Central memory CD4-positive, alpha-beta T cell (primary cell): ENCODE results near the gene DOHH.
"Not testable (repeated sequence)": the region's sequence is repeated elsewhere in the genome, so short reads cannot be mapped to it uniquely, and the experiment has no call there.

Experiments used
- DNase-seq: peaks from one replicate; pipeline ENCODE4 v3.0.0; 2022

Gene DOHH

DNA sequence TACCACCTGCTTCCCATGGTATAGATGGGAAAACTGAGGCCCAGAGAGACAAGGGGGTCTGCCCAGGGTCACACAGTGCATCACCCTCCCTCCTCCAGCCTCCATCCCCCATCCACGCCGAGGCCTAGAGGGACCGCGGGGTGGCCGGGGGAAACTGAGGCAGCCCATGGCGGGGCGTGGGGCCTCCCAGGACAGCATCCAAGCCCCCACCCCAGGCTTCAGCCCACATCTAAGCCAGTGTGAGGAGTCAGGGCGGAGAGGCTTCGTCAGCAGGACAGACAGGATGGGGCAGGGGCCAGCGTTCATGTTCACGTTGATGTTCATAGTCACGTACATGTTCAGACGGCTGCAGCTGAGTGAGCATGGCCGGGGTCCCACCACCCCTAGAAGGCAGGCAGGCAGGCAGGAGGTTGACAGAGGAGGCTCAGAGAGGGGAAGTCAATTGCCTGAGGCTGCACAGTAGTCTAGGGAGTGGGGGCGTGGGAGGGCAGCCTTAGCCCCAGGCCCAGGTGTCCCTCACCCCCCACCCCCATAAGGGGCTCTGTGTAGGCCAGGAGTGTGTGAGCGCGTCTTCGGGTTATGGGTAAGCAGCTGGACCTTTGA lies 43.4 kb downstream of the DOHH start:
- DNase-seq: no peak

DNA sequence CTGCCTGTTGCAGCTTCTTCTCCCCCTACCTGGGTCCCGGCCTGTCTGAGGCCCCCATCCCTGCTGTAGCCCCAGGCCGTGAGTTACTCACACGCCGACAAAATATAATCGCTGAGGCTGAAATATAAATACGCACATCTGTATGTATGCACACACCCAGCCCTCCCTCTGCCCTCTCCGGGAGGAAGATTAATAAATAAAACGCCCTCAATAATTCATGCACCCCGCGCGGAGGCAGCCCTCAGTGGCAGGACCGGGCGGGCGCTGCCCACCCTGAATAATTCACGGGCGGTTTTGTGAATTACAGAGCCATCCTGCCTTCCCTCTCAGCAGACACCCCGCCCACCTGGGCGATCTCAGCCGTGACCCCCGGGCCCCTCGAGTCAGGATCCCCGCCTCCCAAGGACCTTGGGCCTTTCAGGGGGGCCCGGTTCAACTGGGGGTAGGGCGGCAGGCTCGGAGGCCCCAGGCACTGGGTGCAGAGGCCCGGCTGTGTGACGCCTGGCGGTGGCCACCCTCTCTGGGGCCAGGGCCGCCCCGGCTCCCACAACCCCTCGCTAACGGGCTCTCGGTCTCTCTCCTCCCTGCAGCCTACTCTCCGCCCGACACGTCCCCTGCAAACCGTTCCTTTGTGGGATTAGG lies 44.4 kb downstream of the DOHH start:
- no peak for DNase-seq

- DNase-seq: no peak
These were observed 45.0 kb downstream of the DOHH start for GRCh38 chr19:3455393-3455955.

DNA sequence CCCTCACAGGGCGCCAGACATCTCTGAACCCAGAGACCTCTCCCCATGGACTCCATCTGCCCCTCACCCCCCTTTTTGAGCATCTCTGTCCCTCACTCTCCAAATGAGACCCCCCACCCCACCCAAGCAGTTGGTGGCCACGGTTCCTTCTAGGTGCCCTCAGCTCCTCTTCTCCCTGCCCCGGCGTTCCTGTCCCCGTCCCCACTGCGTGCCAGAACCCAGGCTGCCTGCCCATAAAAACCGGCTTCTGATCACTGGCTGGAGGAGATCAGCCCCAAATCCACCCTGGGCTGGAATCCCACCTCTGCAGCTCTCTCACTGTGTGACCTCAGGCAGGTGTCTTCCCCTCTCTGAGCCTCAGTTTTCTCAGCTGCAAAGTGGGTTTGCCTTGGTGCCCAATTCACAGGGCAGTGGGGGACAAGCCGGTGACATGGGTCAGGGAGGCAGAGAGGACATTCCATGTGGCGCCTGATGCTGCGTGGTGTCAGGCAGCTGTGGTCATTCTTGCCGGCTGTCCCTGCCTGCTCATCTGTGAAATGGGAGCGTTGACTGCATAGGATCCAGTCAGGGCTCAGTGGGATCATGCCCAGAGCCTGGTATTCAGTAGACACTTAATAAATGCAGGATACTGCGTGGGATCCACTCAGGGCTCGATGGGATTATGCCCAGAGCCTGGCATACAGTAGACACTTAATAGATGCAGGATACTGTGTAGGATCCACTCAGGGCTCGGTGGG lies 45.6 kb downstream of the DOHH start:
- DNase-seq: no peak

DNA sequence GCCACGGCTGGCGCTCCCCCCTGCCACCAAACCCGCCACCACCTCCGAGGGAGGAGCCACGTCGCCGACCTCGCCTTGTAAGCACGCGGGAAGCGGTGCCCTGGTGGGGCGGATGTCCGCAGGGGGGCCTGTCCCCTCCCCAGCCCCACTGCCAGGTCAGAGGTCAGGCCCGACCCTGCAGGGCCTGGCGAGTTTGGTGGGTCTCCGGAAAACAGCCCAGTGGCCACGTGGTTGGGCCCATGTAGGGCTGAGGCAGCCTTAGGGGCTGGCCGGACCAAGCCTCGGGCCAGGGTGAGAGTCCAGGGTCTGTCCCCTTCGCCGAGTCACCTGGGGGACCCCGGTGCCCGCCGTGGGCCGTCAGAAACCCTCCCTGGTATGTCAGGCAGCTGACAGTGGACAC lies 46.6 kb downstream of the DOHH start:
- DNase-seq: no peak

DNA sequence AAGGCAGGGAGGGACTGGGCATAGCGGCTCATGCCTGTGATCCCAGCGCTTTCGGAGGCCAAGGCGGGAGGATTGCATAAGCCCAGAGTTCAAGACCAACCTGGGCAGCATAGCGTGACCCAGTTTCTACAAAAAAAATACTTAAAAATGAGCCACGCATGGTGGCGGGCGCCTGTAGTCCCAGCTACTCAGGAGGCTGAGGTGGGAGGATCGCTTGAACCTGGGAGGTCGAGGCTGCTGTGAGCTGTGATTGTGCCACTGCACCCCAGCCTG lies 47.6 kb downstream of the DOHH start:
- not testable (repeated sequence) for DNase-seq

DNA sequence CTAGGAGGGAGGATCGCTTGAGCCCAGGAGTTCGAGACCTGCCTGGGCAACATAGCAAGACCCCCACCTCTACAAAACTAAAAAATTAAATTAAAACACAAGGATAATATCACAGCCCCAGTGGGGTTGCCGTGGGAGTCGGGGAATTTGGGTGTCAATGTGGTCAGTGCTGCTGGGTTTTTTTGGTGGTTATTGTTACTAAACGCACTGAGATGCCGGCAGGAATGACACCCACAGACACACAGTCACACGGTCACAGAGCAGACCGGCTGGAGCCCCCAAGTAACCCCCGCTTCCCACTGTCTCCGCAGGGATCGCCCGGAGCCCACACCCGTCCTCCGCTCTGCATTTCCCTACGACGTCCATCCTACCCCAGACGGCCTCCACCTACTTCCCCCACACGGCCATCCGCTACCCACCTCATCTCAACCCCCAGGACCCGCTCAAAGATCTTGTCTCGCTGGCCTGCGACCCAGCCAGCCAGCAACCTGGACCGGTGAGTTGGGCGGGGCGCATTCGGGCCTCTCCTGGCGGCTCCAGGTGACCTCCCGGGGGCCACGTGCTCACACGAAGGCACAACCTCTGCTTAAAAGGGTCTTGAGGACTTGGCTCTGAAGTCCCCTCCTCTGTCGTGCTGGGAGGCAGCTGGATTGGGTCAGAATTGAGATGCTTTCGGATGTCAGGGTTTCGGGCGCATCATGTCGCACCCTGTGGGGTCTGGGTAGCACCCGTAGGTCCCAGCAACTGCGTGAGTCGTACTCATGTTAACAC lies 48.1 kb downstream of the DOHH start:
- DNase-seq: no peak

DNA sequence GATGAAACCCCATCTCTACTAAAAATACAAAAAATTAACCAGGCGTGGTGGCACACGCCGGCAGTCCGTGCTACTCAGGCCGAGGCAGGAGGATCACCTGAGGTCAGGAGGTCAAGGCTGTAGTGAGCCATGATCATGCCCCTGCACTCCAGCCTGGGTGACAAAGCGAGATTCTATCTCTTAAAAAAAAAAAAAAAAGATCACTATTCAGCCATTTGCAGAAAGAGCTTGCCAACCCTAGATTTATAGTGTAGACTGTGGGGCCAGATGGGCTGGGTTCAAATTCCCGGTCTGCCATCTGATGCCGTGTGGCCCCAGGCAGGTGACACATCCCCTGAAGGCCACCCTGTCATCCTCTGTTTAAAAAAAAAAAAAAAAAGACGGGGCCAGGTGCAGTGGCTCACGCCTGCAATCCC lies 49.0 kb downstream of the DOHH start:
- no peak for DNase-seq

- DNase-seq: no peak
These were observed 49.6 kb downstream of the DOHH start for GRCh38 chr19:3450796-3451411.

DNA sequence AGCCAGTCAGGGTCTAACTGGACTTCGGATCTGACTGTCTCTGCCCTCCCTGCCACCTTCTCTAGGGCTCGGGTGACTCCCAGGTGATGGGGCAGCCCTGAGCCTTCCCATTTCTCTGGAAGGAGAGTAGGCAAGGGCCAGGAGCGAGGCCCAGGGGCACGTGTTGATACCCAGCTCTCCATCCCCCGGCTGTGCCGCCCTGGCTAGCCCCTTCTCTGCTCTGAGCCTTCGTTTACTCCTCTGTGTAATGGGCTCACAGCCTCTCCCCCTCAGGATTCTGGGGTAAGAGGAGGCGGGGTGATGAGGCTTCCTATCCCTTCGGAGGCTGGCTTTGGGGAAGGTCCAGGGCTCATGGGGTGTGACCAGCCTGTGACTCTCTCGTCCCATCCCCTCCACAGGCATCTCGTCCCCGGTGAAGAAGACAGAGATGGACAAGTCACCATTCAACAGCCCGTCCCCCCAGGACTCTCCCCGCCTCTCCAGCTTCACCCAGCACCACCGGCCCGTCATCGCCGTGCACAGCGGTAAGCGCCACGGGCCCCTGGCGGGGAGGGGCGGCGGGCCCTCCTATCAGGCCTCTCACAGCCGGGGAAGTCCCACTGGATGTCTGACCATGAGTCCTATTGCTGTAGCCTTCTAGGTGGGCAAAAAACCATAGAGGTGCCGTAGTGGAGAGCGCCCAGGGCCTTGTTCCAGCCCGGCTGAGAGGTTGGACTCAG lies 51.7 kb downstream of the DOHH start:
- no peak for DNase-seq

DNA sequence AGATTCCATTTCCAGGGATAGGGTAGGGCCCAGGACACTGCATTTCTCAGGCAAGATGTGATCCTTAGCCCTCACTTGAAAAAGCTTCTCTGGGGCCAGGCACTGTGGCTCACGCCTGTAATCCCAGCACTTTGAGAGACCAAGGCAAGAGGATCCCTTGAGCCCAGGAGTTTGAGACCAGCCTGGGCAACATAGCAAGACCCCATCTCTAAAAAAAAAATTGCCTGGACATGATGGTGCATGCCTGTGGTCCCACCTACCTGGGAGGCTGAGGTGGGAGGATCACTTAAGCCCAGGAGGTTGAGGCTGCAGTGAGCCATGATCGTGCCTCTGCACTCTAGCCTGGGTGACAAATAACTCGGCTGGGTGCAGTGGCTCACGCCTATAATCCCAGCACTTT lies 53.8 kb downstream of the DOHH start:
- DNase-seq: not testable (repeated sequence)

GRCh38 chr19:3444695-3445234 lies 55.7 kb downstream of the DOHH start:
- DNase-seq: no peak

- DNase-seq: no peak
These were observed 56.4 kb downstream of the DOHH start for GRCh38 chr19:3443840-3444694.

DNA sequence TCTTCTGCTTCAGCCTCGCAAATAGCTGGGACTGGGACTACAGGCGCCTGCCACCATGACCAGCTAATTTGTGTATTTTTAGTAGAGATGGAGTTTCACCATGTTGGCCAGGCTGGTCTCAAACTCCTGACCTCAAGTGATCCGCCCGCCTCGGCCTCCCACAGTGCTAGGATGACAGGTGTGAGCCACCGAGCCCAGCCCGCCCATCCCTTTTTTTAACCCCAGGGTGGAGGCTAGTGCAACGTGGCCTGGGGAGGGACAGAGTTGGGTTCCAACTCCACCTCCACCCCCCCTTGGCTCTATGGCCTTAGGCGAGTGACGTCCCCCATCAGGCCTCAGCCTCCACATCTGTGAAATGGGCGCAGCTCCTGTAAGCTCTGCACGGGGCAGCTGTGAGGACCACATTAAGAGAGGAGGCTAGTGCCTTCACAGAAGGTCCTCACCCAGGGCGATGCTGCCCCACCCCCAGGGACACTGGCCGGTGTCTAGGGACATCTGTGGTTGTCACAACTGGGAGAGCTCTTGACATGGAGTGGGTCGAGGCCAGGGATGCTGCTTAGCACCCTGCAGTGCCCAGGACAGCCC lies 57.9 kb downstream of the DOHH start:
- no peak for DNase-seq

- DNase-seq: no peak
These were observed 58.5 kb downstream of the DOHH start for GRCh38 chr19:3441986-3442329.

- DNase-seq: no peak
These were observed 59.1 kb downstream of the DOHH start for GRCh38 chr19:3441089-3441985.
